Activated T-cell treated with anti-CD3 and anti-CD28 coated beads for 24 hours (primary cell): Measurements from ENCODE around the gene F11R.
"Not testable (repeated sequence)": the region's sequence is repeated elsewhere in the genome, so short reads cannot be mapped to it uniquely, and the experiment has no call there.

Experiments used
- DNase-seq: peaks from one replicate; pipeline ENCODE4 v3.0.0-alpha.2; 2020; ENCODE audit warnings: low read depth

F11R gene

DNA sequence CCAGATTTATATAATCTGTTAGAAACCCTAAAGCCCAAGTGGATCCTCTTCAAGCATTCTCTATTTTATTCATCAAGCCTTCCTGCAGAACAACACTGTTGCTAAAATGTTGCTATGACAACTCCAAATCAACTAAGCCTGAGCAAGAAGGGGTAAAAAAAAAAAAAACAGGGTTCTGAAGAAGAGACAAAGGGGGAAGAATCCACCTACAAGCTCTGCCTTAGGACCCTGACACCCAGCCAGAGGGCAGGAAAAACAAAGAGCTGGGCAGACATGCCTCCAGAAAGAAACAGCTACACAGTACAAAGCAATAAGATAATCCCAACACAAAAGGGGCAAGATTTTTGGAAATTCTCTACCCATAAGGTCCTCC is 23.6 kb upstream of the F11R start:
- DNase-seq = no peak

DNA sequence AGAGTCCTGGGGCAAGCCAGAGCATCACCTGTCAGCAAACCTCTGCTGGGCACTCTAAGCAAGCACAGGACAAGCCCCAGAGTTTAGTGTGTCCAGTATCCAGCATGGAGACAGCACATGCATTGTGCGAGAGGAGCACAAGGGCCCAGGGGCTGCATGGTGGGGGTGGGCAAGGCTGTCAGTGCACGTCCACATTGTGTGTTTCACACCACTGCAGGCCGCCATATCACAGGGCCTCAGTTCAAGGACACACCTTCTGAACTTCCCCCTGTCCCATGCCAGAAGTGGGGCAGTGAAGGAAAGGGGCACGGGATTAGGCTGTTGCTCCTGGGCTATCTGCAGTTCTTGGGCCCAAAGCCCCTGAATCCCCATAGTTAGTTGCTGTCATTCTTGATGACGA is 18.6 kb upstream of the F11R start:
- no peak for DNase-seq

GRCh38 chr1:161039154-161039545 is 18.2 kb upstream of the F11R start:
- no peak for DNase-seq

- peak; percentile 78 for DNase-seq
Observed at GRCh38 chr1:161038523-161039153, 17.7 kb upstream of the F11R start, which contains the start of gene TSTD1. Gene TSTD1, minus strand, starts transcription at chr1:161038964. Its CDS starts 75 bp downstream, at chr1:161038889.

GRCh38 chr1:161037661-161038522 is 16.9 kb upstream of the F11R start:
- DNase-seq = no peak

- no peak for DNase-seq
Observed at GRCh38 chr1:161033751-161034150, 12.8 kb upstream of the F11R start.

GRCh38 chr1:161032409-161032808 is 11.5 kb upstream of the F11R start:
- no peak for DNase-seq

DNA sequence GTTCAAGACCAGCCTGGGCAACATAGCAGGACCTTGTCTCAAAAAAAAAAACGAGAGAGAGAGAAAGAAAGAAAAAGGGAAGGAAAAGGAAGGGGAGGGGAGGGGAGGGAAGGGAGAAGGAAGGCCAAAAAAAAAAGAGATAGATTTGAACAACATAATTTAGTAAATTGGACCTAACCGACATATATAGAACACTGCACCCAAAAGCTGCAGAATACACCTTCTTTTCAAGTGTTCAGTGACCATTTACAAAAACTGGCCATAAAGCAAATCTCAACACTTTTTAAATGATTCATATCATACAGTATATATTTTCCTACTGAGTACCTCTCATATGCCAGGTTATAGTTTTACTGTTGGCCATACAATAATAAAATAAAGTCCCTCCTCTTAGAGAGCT is 10.9 kb upstream of the F11R start:
- DNase-seq = no peak

DNA sequence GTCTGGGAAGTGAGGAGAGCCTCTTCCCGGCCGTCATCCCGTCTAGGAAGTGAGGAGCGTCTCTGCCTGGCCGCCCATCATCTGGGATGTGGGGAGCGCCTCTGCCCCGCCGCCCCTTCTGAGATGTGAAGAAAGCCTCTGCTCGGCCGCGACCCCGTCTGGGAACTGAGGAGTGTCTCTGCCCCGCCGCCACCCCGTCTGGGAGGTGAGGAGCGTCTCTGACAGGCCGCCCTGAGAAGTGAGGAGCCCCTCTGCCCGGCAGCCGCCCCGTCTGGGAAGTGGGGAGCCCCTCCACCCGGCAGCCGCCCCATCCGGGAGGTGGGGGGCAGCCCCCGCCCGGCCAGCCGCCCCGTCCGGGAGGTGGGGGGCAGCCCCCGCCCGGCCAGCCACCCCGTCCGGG is 8.5 kb upstream of the F11R start:
- DNase-seq = not testable (repeated sequence)

DNA sequence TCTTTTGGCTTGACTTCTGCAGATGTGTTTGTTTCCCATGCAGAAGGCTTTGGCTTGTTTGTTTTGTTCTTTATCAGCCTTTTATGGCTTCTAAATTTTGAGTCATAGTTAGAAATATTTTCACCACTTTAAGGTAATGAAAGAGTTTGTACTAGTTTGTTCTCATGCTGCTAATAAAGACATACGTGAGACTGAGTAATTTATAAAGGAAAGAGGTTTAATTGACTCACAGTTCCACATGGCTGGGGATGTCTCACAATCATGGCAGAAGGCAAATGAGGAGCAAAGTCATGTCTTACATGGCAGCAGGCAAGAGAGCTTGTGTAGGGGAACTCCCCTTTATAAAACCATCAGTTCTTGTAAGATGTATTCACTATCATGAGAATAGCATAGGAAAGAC is 6.0 kb upstream of the F11R start:
- DNase-seq = peak; percentile 20

- not testable (repeated sequence) for DNase-seq
Observed at GRCh38 chr1:161022432-161022831, 1.5 kb upstream of the F11R start.

- DNase-seq = no peak
Observed at GRCh38 chr1:161021970-161022353, 1.0 kb upstream of the F11R start.

DNA sequence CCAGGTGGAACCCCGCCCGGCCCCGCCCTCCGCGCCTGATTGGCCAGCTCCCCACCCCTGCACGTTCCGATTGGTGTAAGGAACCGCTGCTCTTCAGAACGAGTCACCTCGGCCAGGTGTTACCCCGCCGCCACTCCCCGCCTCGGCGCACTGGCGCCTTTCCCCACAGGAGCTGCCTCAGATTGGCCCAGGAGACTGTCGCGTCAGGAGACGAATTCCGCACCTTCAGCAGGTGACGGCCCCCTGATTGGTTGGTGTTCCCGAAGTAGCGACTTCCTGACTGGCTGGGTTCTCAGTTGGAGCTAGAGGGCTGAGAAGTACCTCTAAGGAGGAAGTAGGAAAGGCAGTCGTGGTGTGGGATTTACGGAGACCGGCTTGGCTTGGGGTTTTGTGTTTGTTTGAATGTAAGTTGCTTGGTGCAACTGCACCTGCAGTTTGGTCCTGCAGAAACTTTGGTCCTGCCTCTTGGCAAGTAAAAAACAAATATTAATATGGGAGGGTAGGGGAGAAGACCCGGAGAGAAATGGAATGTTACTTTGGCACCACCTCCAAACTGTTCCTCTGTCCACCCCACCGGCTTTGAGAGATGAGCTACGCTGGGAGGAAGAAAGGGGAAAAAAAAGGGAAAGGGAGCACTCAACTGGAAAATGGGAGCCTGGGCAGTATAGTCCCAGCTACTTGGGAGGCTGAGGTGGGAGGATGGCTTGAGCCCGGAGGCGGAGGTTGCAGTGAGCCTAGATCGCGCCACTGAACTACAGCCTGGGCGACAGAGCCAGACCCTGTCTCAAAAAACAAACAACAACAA is 415 bp upstream of the F11R start:
- peak; percentile 76 for DNase-seq

GRCh38 chr1:161019751-161020495 is 1.0 kb downstream of the F11R start:
- no peak for DNase-seq

- DNase-seq = not testable (repeated sequence)
Observed at GRCh38 chr1:161019111-161019660, 1.8 kb downstream of the F11R start.

DNA sequence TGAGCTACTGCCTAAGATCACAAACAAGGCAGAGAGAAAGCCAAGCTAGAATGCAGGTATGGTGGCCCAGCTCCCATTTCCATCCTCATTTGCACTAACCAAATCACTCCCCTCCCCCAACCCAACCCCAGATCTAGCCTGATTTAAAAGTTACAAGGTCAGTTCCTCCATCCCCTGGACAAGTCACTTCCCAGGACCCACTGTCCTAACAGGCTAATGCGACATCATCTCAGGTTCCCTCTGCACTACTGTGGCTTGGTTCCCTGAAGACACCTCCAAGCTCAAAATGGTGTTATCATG is 2.4 kb downstream of the F11R start:
- no peak for DNase-seq

GRCh38 chr1:161017756-161018630 is 3.0 kb downstream of the F11R start:
- no peak for DNase-seq

GRCh38 chr1:161017181-161017580 is 3.8 kb downstream of the F11R start:
- not testable (repeated sequence) for DNase-seq

GRCh38 chr1:161016683-161017082 is 4.3 kb downstream of the F11R start:
- DNase-seq = not testable (repeated sequence)

- peak; percentile 52 for DNase-seq
Observed at GRCh38 chr1:161013488-161014230, 7.3 kb downstream of the F11R start.
